HT1080 (cell line): ENCODE measurements around the gene CKAP5. TPM values are rescaled to one million over a fixed set of nuclear protein-coding genes. Genes with fewer than 3 reads are reported as not detected.
"Not testable (repeated sequence)": the region's sequence is repeated elsewhere in the genome, so short reads cannot be mapped to it uniquely, and the experiment has no call there.

Experiments used
- DNase-seq: peaks from one replicate; pipeline ENCODE4 v3.0.0-alpha.2; 2015; ENCODE audit warnings: low read depth
- total RNA-seq: library from RNA; depleted of rRNA; stranded (reverse); fragments of >200 nt; shearing (Covaris generic); gene quantifications from 2 replicates; pipeline ENCODE4 v1.2.3, GENCODE V29; 2014

CKAP5 gene
- total RNA-seq, 1 experiment from 2014 or later: 90.7 TPM

DNA sequence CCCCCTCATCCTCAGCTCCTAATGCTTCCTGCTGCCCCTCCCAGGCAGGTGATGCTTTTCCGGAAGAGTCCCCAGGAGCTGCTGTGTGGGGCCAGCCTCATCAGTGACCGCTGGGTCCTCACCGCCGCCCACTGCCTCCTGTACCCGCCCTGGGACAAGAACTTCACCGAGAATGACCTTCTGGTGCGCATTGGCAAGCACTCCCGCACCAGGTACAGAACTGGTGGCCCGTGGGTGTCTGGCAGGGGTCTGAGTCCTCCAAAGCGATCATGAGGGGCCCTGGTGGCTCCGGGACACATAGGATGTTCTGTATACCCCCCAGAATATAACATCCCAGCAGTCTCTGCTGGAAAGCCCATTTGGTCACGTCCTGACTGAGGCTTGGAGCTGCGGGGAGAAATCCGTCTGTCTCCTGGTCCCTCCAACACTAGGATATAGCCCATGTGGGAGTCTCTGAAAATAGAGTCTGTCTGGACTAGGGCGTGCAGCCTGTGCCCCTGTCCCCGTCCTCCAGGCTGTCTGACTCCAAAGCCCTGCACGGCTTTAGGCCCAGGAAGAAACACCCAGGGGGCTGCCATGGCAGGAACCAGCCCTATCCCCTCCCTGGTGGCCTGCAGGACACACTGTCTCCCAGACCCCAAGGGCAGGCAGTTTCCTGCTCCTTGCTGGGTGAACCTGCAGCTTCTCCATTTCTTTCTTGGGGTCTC is 118.0 kb downstream of the CKAP5 start:
- DNase-seq: no peak

DNA sequence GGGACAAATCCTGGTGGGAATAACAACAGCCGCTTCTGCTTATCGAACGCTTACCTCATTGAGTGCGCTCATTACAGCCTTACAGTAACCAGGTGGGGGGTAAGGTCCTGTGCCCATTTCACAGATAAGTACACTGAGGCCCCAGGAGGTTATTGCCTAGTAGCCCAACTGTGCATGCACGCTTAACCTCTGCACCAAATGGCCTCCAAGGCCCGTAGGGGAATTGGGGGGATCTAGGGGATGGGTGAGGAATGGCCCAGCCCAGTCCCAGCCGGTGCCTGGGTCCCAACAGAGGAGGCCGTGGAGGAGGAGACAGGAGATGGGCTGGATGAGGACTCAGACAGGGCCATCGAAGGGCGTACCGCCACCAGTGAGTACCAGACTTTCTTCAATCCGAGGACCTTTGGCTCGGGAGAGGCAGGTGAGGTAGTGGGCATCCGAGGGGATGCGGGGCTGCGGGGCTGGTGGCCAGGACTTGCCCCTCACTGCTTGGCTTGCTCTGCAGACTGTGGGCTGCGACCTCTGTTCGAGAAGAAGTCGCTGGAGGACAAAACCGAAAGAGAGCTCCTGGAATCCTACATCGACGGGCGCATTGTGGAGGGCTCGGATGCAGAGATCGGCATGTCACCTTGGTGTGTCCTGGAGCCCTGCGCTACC is 119.7 kb downstream of the CKAP5 start:
- DNase-seq: no peak

DNA sequence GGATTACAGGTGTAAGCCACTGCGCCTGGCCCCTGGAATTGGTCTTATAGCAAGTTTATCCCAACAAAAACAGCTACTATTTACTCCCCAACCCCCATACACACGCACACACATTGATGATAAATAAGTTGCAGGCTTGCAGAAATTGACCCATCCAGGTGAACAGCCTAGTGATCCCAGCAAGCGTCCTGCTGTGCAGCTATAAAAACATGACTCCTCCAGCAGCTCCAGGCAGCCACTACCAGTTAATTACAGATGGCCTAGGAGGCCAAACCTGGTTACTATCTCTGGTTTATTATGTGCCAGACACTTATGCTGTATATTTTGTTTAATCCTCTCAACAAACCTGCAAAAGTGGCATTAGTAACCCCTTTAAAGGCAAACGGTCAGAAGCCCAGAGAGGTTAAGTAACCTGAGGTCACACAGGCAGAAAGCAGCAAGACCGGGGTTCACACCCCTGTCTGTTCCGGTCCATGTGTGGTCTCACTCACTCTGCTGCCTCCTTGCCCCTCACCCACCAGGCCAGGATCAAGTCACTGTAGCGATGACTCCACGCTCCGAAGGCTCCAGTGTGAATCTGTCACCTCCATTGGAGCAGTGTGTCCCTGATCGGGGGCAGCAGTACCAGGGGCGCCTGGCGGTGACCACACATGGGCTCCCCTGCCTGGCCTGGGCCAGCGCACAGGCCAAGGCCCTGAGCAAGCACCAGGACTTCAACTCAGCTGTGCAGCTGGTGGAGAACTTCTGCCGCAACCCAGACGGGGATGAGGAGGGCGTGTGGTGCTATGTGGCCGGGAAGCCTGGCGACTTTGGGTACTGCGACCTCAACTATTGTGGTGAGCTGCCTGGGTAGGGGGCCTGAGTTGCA is 120.5 kb downstream of the CKAP5 start:
- no peak for DNase-seq

DNA sequence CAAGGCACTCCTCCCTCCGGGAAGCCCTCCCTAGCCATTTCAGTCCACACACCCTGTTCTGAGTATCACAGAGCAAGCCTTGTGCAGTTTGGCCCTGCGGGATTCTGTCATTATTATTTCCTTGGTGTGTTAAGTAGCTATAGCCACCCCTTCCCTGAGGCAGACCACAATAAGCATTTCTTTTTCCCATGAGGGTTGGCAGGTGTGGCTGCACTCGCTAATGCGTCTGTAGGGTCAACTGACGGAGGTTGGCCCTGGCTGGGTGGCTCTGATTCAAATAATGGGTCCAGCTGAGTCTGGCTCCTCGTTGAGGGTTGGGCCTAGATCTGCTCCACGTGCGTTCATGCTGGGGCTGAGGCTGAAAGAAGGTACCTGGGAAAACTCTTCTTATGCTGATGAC is 122.0 kb downstream of the CKAP5 start:
- DNase-seq: no peak

DNA sequence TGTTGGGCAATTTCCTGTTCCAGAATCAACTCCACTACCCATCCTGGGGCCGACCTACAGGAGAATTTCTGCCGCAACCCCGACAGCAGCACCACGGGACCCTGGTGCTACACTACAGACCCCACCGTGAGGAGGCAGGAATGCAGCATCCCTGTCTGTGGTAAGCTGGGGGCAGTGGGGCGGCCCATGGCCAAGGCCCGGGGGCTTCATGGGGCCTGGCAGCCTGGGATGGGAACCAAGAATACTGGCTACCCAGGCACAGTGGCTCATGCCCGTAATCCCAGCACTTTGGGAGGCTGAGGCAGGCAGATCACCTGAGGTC is 122.8 kb downstream of the CKAP5 start:
- no peak for DNase-seq

DNA sequence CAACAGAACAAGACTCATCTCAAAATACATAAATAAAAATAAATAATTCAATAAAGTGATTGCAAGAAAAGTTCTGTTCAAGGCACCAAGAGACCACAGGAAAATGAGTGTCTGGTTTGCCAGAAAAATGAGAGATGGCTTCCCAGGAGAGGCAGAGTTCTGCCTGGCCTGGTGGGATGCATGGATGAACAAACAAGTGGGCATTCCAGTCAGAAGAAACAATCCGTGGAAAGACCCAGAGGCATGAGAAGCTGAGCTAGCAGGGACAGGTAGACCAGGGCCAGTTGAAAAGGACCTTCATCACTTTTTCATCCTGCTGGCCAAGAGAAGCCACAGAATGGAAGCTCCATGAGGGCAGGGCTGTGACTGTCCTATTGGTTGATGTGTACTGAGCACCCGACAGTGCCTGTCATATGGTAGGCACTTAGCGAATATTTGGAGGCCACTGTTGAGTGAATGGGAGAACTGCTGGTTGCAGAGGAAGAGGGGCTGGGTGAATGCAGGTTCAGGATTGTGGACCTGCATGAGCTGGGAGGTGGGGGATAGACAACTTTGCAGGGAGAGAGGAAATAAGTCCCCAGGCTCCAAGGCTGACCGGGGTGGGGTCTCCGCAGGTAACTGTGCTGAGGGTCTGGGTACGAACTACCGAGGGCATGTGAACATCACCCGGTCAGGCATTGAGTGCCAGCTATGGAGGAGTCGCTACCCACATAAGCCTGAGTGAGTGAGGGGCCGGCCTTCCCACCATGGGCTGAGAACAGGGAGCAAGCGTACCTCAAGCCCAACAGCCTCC is 123.3 kb downstream of the CKAP5 start:
- no peak for DNase-seq

DNA sequence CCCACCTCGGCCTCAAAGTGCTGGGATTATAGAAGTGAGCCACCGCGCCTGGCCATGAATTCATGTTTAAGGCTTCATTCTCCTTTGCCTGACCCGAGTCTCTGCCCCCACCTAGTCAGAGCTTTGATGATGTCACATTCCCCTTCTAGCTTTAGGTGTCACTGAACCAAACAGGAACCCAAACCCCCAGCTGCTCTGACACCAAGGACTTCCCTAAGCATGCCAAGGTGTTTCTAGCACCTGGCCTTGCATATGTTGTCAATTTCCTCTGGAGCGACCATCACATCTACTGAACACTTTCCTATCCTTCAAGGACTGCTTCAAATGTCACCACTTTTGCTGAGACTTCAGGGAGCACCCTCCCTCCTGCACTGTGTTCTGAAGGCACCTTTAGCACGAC is 124.8 kb downstream of the CKAP5 start:
- DNase-seq: no peak

DNA sequence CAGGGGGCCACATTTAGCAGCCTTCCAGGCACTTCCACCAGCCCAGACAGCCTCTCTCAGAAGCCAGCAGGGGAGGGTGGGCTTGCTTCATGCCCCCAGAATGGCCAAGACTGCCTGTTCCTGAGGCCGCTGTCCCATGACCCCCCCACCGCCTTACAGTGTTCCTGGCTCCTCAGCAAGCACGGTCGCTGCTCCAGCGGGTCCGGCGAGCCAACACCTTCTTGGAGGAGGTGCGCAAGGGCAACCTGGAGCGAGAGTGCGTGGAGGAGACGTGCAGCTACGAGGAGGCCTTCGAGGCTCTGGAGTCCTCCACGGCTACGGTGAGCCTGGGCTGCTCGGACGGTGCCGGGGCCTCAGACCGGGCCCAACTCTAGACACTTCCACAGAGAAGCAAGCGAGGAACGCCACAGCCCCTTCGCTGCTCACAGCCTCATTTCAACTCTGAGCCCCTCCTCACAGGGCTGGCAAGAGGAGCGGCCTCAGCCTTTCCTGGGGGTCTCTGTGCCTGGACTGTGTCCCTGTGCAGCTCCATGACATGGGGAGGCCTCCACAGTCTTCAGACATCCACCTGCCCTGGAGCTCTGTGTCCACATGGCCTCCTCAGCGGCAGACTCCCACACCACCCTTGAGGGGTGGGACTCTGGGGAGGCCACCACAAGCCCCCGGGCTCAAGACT is 126.4 kb downstream of the CKAP5 start:
- DNase-seq: no peak

DNA sequence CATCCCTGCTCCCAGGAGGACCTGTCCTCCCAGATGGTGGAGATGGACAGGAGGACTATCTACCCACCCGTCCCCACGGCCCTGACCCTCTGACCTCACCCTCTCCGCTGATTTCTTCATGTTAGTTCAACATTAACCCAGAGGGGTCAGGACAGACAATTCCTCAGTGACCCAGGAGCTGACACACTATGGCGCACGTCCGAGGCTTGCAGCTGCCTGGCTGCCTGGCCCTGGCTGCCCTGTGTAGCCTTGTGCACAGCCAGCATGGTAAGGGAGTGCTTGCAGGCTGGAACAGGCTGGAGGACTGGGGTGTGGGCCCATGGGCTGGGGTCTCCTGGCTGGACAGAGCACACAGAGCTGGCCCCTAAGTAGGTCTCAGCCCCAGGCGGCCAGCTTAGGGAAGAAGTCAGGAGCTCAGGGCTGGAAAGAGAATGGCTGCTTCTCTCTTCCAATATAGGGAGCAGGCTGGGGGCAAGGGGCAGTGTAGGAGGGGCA is 127.0 kb downstream of the CKAP5 start, which contains the start of gene F2:
F2 (plus strand) TSS at position 166 of the 495 bp plus-strand sequence; CDS start at position 189, 23 bp downstream.
- DNase-seq: no peak

DNA sequence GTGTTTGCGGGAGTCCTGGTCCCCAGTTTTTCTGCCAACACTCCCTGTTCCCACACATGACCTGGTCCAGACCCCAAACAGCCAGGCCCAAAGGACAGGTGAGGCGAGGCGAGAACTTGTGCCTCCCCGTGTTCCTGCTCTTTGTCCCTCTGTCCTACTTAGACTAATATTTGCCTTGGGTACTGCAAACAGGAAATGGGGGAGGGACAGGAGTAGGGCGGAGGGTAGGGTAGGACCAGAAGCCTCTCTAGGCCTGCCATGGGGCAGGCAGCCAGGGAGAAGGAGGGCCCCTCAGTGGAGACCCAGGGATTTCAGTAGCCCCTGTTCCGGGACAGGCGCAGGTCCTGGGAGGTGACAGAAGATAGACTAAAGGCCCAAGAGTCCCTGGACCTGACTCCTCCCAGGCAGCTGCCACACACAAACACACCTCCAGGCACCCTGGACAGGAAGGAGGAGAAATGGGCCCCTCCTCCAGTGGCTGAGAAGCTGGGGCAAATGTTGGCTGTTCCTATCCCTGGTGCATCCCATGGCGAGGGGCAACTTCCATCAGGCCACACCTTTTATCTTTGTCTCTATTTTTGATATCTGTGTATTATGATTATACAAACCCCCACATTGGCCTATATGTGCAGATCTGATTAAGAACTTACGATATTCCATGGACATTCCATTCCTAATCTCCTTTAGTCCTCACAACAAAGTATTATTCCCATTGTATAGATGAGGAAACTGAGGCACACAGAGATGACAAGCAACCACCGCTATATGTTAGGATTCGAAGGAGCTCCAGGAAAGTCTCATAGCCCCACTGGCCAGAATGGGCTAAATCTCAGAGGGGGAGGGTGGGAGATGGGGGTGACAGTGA is 127.7 kb downstream of the CKAP5 start:
- no peak for DNase-seq

DNA sequence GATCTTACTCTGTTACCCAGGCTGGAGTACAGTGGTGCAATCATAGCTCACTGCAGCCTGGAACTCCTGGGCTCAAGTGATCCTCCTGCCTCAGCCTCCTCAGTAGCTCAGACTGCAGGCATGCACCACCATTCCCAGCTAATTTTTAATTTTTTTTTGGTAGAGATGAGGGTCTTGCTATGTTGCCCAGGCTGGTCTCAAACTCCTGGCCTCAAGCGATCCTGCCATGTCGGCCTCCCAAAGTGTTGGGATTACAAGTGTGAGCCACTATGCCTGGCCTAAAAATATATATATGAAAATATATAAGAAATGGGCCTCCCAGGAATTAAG is 128.3 kb downstream of the CKAP5 start:
- not testable (repeated sequence) for DNase-seq

DNA sequence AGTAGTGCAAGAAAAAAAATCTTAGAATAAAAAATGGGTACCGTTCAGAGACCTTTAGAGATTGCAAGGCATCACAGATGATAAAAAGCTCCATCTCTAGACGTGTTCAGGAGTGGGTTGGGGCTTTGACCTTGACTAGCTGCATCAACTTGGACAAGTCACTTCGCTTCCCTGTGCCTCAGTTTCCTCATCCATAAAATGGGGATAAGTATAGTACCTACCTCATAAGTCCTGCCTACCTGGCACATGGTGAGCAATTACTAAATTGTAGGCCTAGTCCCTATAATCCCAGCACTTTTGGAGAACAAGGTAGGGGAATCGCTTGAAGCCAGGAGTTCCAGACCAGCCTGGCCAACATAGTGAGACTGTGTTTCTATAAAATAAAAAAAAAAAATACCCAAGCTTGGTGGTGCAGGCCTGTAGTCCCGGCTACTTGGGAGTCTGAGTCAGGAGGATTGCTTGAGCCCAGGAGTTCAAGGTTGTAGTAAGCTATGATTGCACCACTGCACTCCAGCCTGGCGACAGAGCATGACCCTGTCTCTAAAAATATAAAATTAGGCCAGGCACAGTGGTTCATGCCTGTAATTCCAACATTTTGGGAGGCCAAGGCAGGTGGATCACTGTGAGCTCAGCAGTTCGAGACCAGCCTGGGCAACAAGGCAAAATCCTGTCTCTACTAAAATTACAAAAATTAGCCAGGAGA is 133.1 kb downstream of the CKAP5 start:
- DNase-seq: no peak

DNA sequence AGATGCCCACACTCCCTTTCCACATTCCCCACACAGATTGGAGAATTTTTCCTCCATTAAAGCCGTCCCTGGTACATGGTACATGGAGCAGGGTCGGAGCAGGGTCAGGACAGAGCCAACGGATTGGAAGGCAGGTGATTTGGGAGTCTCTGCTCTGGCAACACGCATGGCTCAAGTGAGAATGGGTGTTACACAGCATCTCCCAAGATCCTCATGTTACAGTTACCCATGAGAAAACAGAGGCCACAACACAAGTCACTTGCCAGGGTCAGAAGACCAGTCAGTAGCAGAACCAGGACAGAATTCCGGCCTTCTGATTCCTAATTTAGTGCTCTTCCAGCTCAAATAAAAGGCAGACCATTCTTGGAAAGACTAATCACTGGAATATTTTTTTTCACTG is 134.8 kb downstream of the CKAP5 start:
- DNase-seq: no peak

DNA sequence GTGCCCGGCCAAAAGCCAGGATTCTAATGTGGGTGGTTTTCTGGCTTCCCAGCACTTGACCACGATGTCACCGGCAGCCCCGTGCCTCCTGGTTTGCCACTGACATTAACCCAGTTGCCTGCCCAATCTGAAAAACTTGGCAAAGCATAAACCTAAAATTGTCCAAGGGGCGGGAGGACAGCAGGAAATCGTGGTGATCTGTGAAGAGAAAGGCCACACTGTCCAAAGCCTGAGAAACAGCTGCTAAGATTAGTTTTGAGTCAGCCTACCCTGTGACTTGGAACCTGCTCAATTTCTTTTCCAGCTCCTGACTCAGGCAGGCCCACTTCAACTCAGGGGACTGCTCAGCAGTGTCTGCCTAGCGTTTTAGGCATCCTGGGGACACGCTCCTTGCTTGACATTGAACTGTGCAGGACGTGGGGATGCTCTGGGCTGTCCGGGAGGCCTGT is 135.2 kb downstream of the CKAP5 start:
- peak; percentile 95 for DNase-seq

DNA sequence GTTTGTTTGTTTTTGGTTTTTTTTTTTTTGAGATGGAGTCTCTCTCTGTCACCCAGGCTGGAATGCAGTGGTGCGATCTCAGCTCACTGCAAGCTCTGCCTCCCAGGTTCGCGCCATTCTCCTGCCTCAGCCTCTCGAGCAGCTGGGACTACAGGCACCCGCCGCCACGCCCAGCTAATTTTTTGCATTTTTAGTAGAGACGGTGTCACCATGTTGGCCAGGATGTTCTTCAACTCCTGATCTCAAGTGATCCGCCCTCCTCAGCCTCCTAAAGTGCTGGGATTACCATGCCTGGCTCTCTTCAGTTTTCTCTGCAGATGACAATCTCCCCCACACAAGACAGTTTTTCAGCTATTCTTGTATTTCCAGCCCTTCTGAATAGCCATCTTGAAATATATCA is 136.7 kb downstream of the CKAP5 start:
- not testable (repeated sequence) for DNase-seq

DNA sequence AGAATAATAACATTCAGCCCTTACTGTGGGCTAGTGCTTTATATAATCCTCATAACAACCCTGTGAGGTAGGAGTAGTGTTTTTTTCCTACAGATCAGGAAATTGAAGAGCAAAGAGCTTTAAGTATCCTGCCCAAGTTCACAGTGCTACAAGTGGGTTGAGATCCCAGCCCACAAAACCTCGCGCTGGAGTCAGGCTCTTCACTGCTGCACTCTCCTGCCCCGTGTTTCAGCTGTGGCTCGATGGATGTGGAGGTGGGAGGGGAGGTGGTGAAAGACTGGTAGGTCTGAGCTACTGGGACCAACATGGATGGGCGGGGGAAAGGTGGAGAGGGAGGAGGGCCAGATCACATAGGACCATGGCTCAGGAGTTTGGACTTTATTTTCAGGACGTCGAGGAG is 139.2 kb downstream of the CKAP5 start:
- no peak for DNase-seq

DNA sequence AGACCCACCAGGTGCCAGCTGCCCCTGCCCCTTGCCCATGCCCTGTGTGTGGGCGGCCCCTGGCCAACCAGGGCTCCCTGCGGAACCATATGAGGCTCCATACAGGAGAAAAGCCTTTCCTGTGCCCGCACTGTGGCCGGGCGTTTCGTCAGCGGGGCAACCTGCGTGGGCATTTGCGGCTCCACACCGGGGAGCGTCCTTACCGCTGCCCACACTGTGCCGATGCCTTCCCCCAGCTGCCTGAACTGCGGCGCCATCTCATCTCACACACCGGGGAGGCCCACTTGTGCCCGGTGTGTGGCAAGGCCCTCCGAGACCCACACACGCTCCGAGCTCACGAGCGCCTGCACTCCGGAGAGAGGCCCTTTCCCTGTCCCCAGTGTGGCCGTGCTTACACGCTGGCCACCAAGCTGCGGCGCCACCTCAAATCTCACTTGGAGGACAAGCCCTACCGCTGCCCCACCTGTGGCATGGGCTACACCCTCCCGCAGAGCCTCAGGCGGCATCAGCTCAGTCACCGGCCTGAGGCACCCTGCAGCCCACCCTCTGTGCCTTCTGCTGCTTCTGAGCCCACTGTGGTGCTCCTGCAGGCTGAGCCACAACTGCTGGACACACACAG is 140.9 kb downstream of the CKAP5 start:
- DNase-seq: no peak

DNA sequence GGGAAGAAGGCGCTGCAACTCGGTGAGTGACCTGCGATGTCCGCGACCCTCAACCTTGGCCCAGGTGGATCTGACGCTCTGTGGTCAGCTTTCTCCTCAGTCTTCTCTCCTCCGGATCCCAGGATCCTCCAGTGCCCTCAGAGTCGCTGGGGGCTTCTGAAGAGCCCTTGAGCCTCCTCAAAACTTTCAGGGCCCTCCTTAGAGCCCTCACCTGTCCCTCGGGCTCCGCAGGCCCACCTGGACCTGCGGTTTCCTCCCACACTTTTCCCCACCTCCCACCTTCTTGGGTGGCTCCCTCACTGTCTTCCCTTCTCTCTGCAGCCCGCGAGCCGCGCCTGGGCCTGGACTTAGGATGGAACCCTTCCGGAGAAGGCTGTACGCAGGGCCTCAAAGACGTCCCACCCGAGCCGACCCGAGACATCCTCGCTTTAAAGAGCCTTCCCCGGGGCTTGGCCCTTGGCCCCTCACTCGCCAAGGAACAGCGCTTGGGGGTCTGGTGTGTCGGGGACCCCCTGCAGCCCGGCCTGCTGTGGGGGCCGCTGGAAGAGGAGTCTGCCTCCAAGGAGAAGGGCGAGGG is 144.9 kb downstream of the CKAP5 start:
- no peak for DNase-seq
